ENCODE data around the gene ANO2. TPM values are rescaled to one million over a fixed set of nuclear protein-coding genes. Genes with fewer than 3 reads are reported as not detected.

ANO2 gene
- total RNA-seq, 2 donors from 2014 or later = 14.3 to 28.5 TPM

DNA sequence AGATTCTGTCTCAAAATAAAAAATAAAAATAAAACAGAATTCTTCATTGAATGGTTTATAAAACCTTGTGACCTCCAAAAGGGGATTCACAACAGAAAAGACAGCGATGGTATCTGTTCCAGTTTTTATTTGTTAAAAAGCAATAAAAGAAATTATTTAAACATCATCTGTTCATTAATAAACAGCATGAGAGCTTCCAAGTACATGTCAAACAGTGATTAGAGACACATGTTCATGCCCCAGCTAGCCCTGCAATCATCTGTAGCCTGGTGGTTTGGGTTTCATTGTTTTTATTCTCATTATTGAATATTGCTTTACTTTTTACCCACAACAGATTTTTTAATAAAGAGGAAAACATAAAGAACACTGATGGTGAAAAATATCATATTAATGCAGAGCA lies 173.3 kb downstream of the ANO2 start:
- Mint-ChIP-seq H3K9me3 (peaks cover 5% of the 10 kb centered on the region), H3K27me3 (ENCODE audit: insufficient read depth) (peaks cover 1% of the 10 kb centered on the region), H3K4me1 (peaks cover 5% of the 10 kb centered on the region), H3K4me3 (no peak overlapping the region), H3K27ac (no peak overlapping the region), H3K36me3 (ENCODE audit: low read depth) (peaks cover 6% of the 10 kb centered on the region)
- TF ChIP-seq, protein P1, sequence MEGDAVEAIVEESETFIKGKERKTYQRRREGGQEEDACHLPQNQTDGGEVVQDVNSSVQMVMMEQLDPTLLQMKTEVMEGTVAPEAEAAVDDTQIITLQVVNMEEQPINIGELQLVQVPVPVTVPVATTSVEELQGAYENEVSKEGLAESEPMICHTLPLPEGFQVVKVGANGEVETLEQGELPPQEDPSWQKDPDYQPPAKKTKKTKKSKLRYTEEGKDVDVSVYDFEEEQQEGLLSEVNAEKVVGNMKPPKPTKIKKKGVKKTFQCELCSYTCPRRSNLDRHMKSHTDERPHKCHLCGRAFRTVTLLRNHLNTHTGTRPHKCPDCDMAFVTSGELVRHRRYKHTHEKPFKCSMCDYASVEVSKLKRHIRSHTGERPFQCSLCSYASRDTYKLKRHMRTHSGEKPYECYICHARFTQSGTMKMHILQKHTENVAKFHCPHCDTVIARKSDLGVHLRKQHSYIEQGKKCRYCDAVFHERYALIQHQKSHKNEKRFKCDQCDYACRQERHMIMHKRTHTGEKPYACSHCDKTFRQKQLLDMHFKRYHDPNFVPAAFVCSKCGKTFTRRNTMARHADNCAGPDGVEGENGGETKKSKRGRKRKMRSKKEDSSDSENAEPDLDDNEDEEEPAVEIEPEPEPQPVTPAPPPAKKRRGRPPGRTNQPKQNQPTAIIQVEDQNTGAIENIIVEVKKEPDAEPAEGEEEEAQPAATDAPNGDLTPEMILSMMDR (conservative IDR thresholded peaks at IDR 0.05) = no peak
- Histone ChIP-seq H3K9ac (ENCODE audit: extremely low read depth, low read length, poor library complexity, severe bottlenecking) (no peak overlapping the region), H3K27me3 (ENCODE audit: control insufficient read depth, insufficient read depth, low read length, poor library complexity, severe bottlenecking) (no peaks in the 10 kb centered on the region), H3K9me3 (ENCODE audit: control insufficient read depth, low read length) (no peaks in the 10 kb centered on the region), H3K4me3 (ENCODE audit: low read length) (no peak overlapping the region), H3K4me1 (ENCODE audit: control insufficient read depth, insufficient read depth, low read length) (no peaks in the 10 kb centered on the region), H3K27ac (ENCODE audit: low read depth, low read length) (no peak overlapping the region), H3K36me3 (ENCODE audit: control insufficient read depth, insufficient read depth, low read length) (no peaks in the 10 kb centered on the region)
- 100% methylated on average over 1 of the region's 1 CpG; no CpG with 5 or more reads in 1 of the 2 experiments for WGBS, 2 experiments (ENCODE audit: insufficient coverage in 1 of 2, insufficient read length in 1 of 2)
- DNase-seq = no peak

DNA sequence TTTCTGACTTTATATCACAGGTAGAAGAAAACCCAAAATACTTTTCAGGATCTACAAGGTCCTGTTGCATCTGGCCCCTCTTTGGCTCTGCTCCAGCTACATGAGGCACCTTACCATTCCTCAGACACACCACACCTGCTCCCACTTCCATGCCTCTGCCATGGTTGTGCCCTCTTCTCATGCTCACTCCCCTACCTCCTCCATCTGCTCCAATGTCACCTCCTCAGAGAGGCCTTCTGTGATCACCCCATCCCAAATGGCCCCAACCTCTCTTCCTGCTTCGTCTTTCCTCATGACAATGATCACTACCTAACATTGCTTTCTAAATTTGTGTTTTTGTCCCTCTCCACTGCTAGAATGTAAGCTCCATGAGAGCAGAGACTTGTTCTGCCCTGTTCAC lies 174.3 kb downstream of the ANO2 start:
- Histone ChIP-seq H3K27me3 (ENCODE audit: control insufficient read depth, insufficient read depth, low read length, poor library complexity, severe bottlenecking) (no peaks in the 10 kb centered on the region), H3K9ac (ENCODE audit: extremely low read depth, low read length, poor library complexity, severe bottlenecking) (no peak overlapping the region), H3K9me3 (ENCODE audit: control insufficient read depth, low read length) (no peaks in the 10 kb centered on the region), H3K4me3 (ENCODE audit: low read length) (no peak overlapping the region), H3K4me1 (ENCODE audit: control insufficient read depth, insufficient read depth, low read length) (no peaks in the 10 kb centered on the region), H3K27ac (ENCODE audit: low read depth, low read length) (no peak overlapping the region), H3K36me3 (ENCODE audit: control insufficient read depth, insufficient read depth, low read length) (no peaks in the 10 kb centered on the region)
- Mint-ChIP-seq H3K27me3 (ENCODE audit: insufficient read depth) (no peaks in the 10 kb centered on the region), H3K9me3 (peaks cover 14% of the 10 kb centered on the region), H3K27ac (no peak overlapping the region), H3K36me3 (ENCODE audit: low read depth) (peaks cover 11% of the 10 kb centered on the region), H3K4me1 (peaks cover 5% of the 10 kb centered on the region), H3K4me3 (no peak overlapping the region)
- DNase-seq = no peak
- TF ChIP-seq, protein P1 (conservative IDR thresholded peaks at IDR 0.05) = no peak
- WGBS, 2 experiments (ENCODE audit: insufficient coverage in 1 of 2, insufficient read length in 1 of 2) = 91 to 100% methylated on average over 1 of the region's 1 CpG

DNA sequence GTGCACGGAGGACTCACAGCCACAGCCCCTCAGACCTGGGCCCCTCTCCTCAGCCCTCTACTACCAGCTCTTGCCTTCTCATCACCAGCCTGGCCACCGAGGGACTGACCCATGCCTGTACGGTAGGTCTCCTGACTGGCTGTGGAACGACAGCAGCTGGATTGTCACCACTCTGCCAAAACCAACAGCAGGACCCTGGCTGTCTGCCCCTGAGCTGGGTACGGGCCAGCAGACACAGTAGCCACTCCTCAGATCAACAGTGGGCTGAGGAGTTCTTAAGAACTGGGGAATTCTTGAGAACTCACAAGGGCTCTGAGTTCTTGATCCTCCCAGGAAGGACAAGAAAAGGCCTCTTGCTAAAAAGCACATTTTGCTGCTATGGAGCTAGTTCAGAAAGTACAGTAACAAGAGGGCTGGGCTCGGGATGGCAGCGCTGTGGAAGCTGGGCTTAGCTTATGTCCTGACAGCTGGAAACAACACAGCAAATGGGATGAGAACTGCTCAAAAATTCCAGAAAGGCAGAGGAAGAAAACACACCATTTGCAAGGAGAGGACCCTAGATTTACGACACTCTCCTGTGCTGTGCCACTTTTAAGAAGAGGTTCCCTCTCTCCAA lies 176.4 kb downstream of the ANO2 start:
- no peaks in the 10 kb centered on the region for H3K27me3 Mint-ChIP-seq (ENCODE audit: insufficient read depth)
- Histone ChIP-seq H3K36me3 (ENCODE audit: control insufficient read depth, insufficient read depth, low read length) (no peaks in the 10 kb centered on the region), H3K4me1 (ENCODE audit: control insufficient read depth, insufficient read depth, low read length) (no peaks in the 10 kb centered on the region), H3K9me3 (ENCODE audit: control insufficient read depth, low read length) (no peaks in the 10 kb centered on the region), H3K27ac (ENCODE audit: low read depth, low read length) (no peak overlapping the region), H3K9ac (ENCODE audit: extremely low read depth, low read length, poor library complexity, severe bottlenecking) (no peak overlapping the region), H3K27me3 (ENCODE audit: control insufficient read depth, insufficient read depth, low read length, poor library complexity, severe bottlenecking) (no peaks in the 10 kb centered on the region), H3K4me3 (ENCODE audit: low read length) (no peak overlapping the region)
- no peak overlapping the region for H3K27ac Mint-ChIP-seq
- DNase-seq = no peak
- peaks cover 5% of the 10 kb centered on the region for H3K4me1 Mint-ChIP-seq
- peaks cover 25% of the 10 kb centered on the region for H3K9me3 Mint-ChIP-seq
- peaks cover 20% of the 10 kb centered on the region for H3K36me3 Mint-ChIP-seq (ENCODE audit: low read depth)
- no peak overlapping the region for H3K4me3 Mint-ChIP-seq
- TF ChIP-seq, protein P1 (conservative IDR thresholded peaks at IDR 0.05) = no peak
- 86 to 98% methylated on average over 5 to 8 of the region's 8 CpGs for WGBS, 2 experiments (ENCODE audit: insufficient coverage in 1 of 2, insufficient read length in 1 of 2)

All from endodermal cell (in vitro differentiated cells).